GM19025 (cell line): ENCODE results near the gene IL17D.

ENCODE experiments used
- ATAC-seq: cut with Tn5 transposase; IDR thresholded peaks from one replicate; pipeline ENCODE4 v1.9.1; 2021; ENCODE audit warnings: mild to moderate bottlenecking, low read depth, moderate library complexity; ENCODE audit not compliant: unreplicated experiment

Gene IL17D

GRCh38 chr13:20686863-20687579 is 16.5 kb upstream of the IL17D start:
- no peak for ATAC-seq

- ATAC-seq, result no peak
Measured at GRCh38 chr13:20689291-20689690, 14.2 kb upstream of the IL17D start.

- no peak for ATAC-seq
Measured at GRCh38 chr13:20691616-20692015, 11.9 kb upstream of the IL17D start.

GRCh38 chr13:20696073-20696472 is 7.4 kb upstream of the IL17D start:
- ATAC-seq, result no peak

- ATAC-seq, result no peak
Measured at GRCh38 chr13:20699715-20700114, 3.8 kb upstream of the IL17D start.

- no peak for ATAC-seq
Measured at GRCh38 chr13:20700288-20700687, 3.2 kb upstream of the IL17D start.

GRCh38 chr13:20701461-20701860 is 2.0 kb upstream of the IL17D start:
- no peak for ATAC-seq

- no peak for ATAC-seq
Measured at GRCh38 chr13:20702530-20702914, 977 bp upstream of the IL17D start.

- peak; percentile 95 for ATAC-seq
Measured at GRCh38 chr13:20703780-20704458, 420 bp downstream of the IL17D start.

GRCh38 chr13:20704459-20705069 is 1.1 kb downstream of the IL17D start:
- no peak for ATAC-seq

GRCh38 chr13:20706661-20707060 is 3.2 kb downstream of the IL17D start:
- no peak for ATAC-seq

- ATAC-seq, result no peak
Measured at GRCh38 chr13:20708216-20708615, 4.7 kb downstream of the IL17D start.

- ATAC-seq, result no peak
Measured at GRCh38 chr13:20709369-20709768, 5.9 kb downstream of the IL17D start.

- no peak for ATAC-seq
Measured at GRCh38 chr13:20709782-20710181, 6.3 kb downstream of the IL17D start.

- ATAC-seq, result no peak
Measured at GRCh38 chr13:20711301-20712044, 8.0 kb downstream of the IL17D start.

GRCh38 chr13:20713014-20713376 is 9.5 kb downstream of the IL17D start:
- ATAC-seq, result no peak

- no peak for ATAC-seq
Measured at GRCh38 chr13:20713751-20714150, 10.3 kb downstream of the IL17D start.

GRCh38 chr13:20714161-20714560 is 10.7 kb downstream of the IL17D start:
- no peak for ATAC-seq

- no peak for ATAC-seq
Measured at GRCh38 chr13:20714563-20715329, 11.2 kb downstream of the IL17D start.

GRCh38 chr13:20715330-20715712 is 11.8 kb downstream of the IL17D start:
- ATAC-seq, result no peak
